NB4 (cell line): ENCODE measurements around the gene C4orf51.

ENCODE experiments used
- CTCF ChIP-seq: IDR thresholded peaks from one replicate; pipeline ENCODE4 v1.5.1; 2012; ENCODE audit warnings: low read depth, low read length
- MYC ChIP-seq: IDR thresholded peaks from 2 replicates; pipeline ENCODE4 v1.6.1; 2011; ENCODE audit warnings: low read depth, low read length
- POLR2A ChIP-seq: IDR thresholded peaks from 2 replicates; pipeline ENCODE4 v1.6.1; 2011; ENCODE audit warnings: mild to moderate bottlenecking; ENCODE audit not compliant: insufficient read length; ENCODE audit errors: extremely low read depth

GRCh38 chr4:145734031-145734430 lies 54.1 kb downstream of the C4orf51 start:
- TF ChIP-seq POLR2A (no peak), CTCF (no peak), MYC (no peak)
